T-helper 17 cell (primary cell): Measurements from ENCODE around the gene SUPT20H. TPM values are rescaled to one million over a fixed set of nuclear protein-coding genes. Genes with fewer than 3 reads are reported as not detected.

Experiments used
- ATAC-seq: fragments of 150-1000 bp; cut with Tn5 transposase; 2 replicates; pipeline ENCODE4 v1.10.0; 2021; ENCODE audit warnings: mild to moderate bottlenecking, moderate library complexity
- DNase-seq, 3 donors: peaks; one replicate each; pipeline versions ENCODE4 v3.0.0 to v3.0.0-alpha.2; 2020 to 2021
- H3K9me3 ChIP-seq: one replicate; pipeline ENCODE4 v1.7.0; 2013; ENCODE audit warnings: low read length, mild to moderate bottlenecking; ENCODE audit not compliant: control insufficient read depth, poor library complexity, severe bottlenecking
- H3K27ac Mint-ChIP-seq: one replicate; pipeline ENCODE4 v1.8.0; 2022; ENCODE audit warnings: mild to moderate bottlenecking, moderate library complexity, mixed read lengths
- H3K27me3 Mint-ChIP-seq: one replicate; pipeline ENCODE4 v1.8.0; 2022; ENCODE audit warnings: mixed read lengths
- H3K36me3 Mint-ChIP-seq: one replicate; pipeline ENCODE4 v1.8.0; 2022; ENCODE audit warnings: low read depth, mixed read lengths
- H3K4me1 Mint-ChIP-seq: one replicate; pipeline ENCODE4 v1.8.0; 2022; ENCODE audit warnings: mild to moderate bottlenecking, mixed read lengths
- H3K4me3 Mint-ChIP-seq: one replicate; pipeline ENCODE4 v1.8.0; 2022; ENCODE audit warnings: mild to moderate bottlenecking, moderate library complexity, mixed read lengths
- total RNA-seq, 4 donors: library from RNA in 2 of 4; stranded (reverse) in 2 of 4; gene quantifications; one replicate each; pipeline ENCODE4 v1.2.3 and lab custom pipeline; 2022 to 2026

Gene SUPT20H
- total RNA-seq, 2 donors from 2014 or later = 56.4 to 64.3 TPM

DNA sequence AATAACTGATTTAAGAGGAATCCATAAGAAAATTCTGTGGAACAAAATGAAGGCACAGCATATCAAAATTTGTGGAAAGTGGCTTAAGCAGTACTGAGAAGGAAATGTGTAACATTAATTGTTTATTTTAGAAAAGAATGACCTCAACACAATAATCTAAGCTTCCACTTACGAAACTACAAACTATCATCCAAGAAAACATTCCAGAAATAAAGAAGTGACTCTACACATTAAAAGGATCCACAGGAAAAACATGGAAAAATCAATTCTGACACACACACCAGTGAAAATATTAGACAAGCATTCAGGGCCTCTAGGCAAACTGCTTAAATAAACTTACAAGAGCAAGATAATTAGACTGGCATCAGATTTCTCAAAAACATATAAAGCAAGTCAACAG, 44.9 kb downstream of the SUPT20H start:
- ATAC-seq (no peak), DNase-seq (no peak)
- H3K9me3 ChIP-seq = no peaks in the 10 kb centered on the region
- peaks cover 9% of the 10 kb centered on the region for H3K4me1 Mint-ChIP-seq
- peak overlapping the region; percentile 74 for H3K27ac Mint-ChIP-seq
- H3K36me3 Mint-ChIP-seq = peaks cover 7% of the 10 kb centered on the region
- no peak overlapping the region for H3K4me3 Mint-ChIP-seq
- no peaks in the 10 kb centered on the region for H3K27me3 Mint-ChIP-seq

DNA sequence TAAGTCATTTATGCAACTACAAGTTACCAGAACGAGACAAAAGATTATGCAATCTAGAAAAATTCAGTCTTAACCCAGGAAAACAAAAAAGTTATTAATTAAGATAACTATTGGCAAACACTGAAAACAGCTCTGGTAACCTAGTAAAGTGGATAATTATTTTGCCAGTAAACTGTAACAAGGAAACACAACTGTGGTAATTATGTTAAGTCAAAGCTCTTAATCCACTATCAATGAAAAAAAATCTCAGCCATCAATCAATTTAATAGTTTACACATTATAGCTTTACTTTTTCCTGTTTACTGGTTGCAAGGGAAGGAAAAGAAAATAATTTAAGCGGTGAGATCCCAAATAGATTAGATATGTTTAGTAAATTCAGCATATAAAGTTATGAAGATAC, 47.7 kb downstream of the SUPT20H start:
- H3K27ac Mint-ChIP-seq = peak overlapping the region; percentile 75
- no peak overlapping the region for H3K4me3 Mint-ChIP-seq

DNA sequence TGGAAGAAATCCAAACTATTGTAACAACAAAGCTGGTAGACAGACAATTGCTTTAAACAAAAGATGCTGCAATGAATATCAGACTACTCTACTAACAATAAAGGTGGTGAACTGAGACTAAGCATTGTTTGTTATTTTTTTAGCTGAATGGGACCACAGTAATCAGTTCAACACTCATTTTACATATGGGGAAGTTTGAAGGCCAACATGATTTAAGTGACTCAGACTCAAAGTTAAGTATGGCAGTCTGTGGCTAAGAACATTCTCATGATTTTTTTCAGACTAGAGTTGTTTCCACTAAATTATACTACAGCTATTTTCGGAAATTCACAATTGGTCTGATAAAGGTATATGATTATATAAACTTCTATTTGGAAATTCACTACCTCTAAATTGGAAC, 48.5 kb downstream of the SUPT20H start:
- H3K27me3 Mint-ChIP-seq = no peaks in the 10 kb centered on the region
- peak overlapping the region; percentile 75 for H3K27ac Mint-ChIP-seq
- H3K36me3 Mint-ChIP-seq = peaks cover 13% of the 10 kb centered on the region
- no peak for ATAC-seq
- peaks cover 9% of the 10 kb centered on the region for H3K4me1 Mint-ChIP-seq
- H3K9me3 ChIP-seq = no peaks in the 10 kb centered on the region
- DNase-seq = no peak
- H3K4me3 Mint-ChIP-seq = no peak overlapping the region

More for the DNA sequence above, 47.7 kb downstream of the SUPT20H start:
- ATAC-seq (no peak), DNase-seq (no peak)
- H3K4me1 Mint-ChIP-seq = peaks cover 10% of the 10 kb centered on the region
- no peaks in the 10 kb centered on the region for H3K27me3 Mint-ChIP-seq
- H3K9me3 ChIP-seq = no peaks in the 10 kb centered on the region
- peaks cover 13% of the 10 kb centered on the region for H3K36me3 Mint-ChIP-seq

DNA sequence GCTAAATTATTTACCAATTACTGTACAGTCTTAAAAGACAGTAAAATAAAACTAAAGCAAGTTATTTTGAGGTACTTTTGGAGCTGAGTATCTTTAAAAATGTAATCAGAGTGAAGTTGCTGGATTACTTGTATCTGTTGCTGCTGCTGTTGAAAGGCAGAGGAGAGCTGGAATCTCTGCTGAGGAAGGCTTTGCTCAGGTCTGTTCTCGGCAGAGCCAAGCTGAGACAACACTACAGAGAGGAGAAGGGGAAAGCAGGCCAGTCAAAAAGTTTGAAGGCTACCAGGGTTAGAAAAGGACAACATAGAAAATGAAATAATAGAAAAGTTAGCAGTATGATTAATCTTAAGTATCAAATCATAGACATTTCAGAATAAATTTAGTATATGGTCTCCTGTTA, 49.1 kb downstream of the SUPT20H start:
- no peak overlapping the region for H3K4me3 Mint-ChIP-seq
- H3K27me3 Mint-ChIP-seq = no peaks in the 10 kb centered on the region
- no peak for DNase-seq
- H3K9me3 ChIP-seq = no peaks in the 10 kb centered on the region
- H3K27ac Mint-ChIP-seq = peak overlapping the region; percentile 75
- ATAC-seq = no peak
- H3K4me1 Mint-ChIP-seq = peaks cover 9% of the 10 kb centered on the region
- H3K36me3 Mint-ChIP-seq = peaks cover 13% of the 10 kb centered on the region

DNA sequence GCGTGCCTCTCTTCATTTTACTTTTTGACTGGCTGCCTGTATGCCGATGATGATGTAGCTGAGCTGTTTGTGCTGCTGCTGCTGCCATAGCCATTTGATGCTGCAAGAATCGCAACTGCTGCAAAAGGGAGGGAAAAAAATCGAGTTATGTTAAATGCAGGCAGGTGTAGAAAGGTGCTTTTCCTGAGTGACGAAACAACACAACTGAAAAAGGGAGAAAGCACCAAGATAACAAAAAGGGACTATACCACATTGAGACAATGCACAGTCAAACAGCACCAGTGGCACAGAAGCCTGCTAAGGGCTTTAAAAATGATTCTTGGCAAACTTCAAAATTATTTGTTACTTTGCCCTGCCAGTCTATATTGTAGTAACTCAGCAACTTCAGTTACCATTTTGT, 49.8 kb downstream of the SUPT20H start:
- Mint-ChIP-seq H3K4me1 (peaks cover 9% of the 10 kb centered on the region), H3K36me3 (peaks cover 13% of the 10 kb centered on the region), H3K27me3 (no peaks in the 10 kb centered on the region), H3K4me3 (no peak overlapping the region), H3K27ac (no peak overlapping the region)
- no peaks in the 10 kb centered on the region for H3K9me3 ChIP-seq
- ATAC-seq (no peak), DNase-seq (no peak)

DNA sequence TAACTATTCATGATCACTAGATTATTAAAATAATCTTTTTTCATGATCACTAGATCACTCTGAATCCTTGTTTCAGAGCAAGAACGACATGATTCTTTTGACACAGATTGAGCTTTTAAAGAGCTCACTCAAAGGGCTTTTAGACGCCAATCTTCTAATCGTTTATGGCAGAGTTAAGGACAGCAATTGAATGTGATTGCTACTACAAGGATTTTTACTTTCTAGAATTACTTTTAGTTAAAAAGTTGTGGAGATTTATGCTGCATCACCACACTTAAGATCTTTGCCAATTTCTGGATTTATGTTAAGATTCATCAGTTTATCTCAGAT, 57.6 kb downstream of the SUPT20H start:
- Mint-ChIP-seq H3K36me3 (peaks cover 2% of the 10 kb centered on the region), H3K4me3 (no peak overlapping the region), H3K4me1 (peaks cover 32% of the 10 kb centered on the region), H3K27ac (peak overlapping the region; percentile 100), H3K27me3 (no peaks in the 10 kb centered on the region)
- ATAC-seq (no peak), DNase-seq (no peak)
- no peaks in the 10 kb centered on the region for H3K9me3 ChIP-seq

DNA sequence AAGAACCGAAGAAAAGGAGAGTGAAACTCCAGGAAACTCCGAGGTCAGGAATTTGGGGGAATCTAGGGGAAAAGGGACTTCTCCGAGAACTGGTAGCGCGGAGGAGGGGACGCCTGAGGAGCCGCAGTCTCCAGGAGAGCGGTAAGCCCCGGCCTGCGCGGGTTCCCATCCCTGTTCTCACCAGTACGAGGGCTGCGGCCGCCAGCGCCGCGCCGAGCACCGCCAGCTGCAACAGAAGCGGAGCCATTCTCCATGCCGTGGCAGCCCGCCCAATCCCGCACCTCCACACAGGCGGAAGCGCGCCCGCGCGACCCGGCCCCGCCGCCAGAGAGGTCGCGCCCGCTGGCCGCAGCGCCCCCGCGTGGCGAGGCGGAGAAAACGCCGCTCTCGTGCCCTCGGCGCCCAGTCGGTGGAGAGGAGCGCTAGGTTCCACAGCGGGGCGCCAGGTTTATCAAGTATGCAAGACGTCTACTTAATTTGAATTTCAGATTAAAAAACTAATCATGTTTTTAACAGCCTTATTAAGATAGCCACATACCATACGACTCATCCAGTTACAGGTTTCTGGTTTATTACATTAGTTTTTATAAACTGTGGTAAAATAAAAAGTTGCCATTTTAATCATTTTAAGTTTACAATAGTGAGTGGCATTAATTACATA, 60.3 kb downstream of the SUPT20H start, which contains the start of gene ALG5:
ALG5 (minus strand) TSS at position 287 of the 661 bp plus-strand sequence; CDS start at position 247, 40 bp downstream.
- peak within 1 kb of the TSS; percentile 100 for H3K27ac Mint-ChIP-seq
- H3K4me1 Mint-ChIP-seq = peaks cover 39% of the 10 kb centered on the region
- no peaks in the 10 kb centered on the region for H3K27me3 Mint-ChIP-seq
- DNase-seq (peak; percentile 93 to 97 (median 94)), ATAC-seq (peak; percentile 71)
- H3K4me3 Mint-ChIP-seq = peak within 1 kb of the TSS; percentile 99
- no peaks in the 10 kb centered on the region for H3K9me3 ChIP-seq
- peaks cover 5% of the 10 kb centered on the region for H3K36me3 Mint-ChIP-seq

DNA sequence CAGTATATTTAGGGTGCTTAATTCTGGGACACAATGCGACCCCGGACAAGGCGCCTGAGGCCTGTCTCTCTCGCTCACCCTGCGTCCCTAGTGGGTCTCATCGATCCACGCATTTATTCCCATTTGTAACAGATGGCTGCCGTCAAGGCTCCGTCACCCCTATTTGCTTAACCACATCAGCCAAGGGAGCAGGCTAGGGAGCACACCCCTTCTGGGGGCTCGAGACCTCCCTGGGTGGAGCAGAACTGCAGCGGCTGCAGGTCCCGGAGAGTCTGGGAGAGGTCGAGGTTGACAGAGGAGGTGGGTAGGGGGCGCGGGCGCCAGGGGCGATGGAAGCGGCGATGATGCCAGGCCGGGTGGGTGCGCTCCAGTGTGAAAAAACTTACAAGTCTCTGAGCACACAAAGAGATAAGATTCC, 60.9 kb downstream of the SUPT20H start:
- Mint-ChIP-seq H3K27me3 (no peaks in the 10 kb centered on the region), H3K36me3 (peaks cover 5% of the 10 kb centered on the region), H3K4me3 (peak overlapping the region; percentile 99), H3K4me1 (peaks cover 39% of the 10 kb centered on the region), H3K27ac (peak overlapping the region; percentile 100)
- no peaks in the 10 kb centered on the region for H3K9me3 ChIP-seq
- DNase-seq (no peak), ATAC-seq (no peak)

DNA sequence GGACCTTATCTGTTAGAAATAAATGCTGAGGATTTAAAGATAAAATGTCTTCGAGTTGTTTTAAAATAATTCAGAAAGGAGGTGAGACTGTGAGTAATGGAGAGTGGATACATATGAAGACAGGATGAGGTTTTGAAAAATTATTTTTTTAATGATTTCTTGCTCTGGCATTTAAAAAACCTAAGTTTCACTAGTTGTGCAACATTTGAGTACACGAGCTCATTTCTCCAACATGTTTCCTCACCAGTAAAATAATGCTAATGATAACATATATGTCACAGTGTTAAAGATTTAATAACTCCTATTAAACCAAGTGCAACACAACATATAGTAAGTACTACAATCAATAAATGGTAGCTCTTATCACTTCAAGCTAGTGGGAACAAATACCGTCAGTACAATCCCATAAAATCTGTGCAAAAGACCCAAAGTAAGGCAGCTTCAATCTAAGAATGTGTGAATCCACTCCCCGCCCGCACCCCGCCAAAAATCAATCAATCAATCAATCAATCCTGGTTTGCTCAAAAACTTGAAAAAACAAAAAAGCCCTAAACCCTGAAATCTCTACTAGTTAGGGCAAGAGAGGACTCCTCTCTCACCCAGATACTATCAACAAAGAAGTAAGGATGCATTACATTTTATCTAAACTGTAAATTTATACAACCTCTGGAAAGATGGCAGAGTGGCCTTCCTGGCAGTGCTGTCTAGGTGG, 61.6 kb downstream of the SUPT20H start:
- Mint-ChIP-seq H3K27me3 (no peaks in the 10 kb centered on the region), H3K27ac (peak overlapping the region; percentile 100), H3K4me3 (peak overlapping the region; percentile 99), H3K36me3 (peaks cover 5% of the 10 kb centered on the region), H3K4me1 (peaks cover 39% of the 10 kb centered on the region)
- ATAC-seq (no peak), DNase-seq (no peak)
- H3K9me3 ChIP-seq = no peaks in the 10 kb centered on the region

DNA sequence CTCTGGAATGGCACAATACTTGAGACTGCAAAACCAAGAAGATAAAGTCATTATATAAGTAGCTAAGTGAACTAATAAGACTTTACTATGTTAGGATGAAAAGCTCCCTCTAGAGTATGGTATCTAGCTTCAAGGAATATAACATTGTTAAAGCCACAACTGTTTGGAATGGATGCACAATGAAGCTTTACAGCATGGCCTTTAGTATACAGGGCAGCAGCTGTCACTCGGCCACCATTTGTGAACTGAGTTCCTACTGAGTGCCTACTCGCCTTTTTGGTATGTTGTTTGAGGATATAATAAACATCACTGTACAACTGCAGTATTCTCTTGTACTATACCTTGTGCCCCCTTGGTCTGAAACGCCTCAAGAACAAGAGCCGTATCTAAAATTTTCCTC, 67.1 kb downstream of the SUPT20H start:
- ATAC-seq = no peak
- no peak for DNase-seq
- peaks cover 15% of the 10 kb centered on the region for H3K36me3 Mint-ChIP-seq
- H3K27me3 Mint-ChIP-seq = no peaks in the 10 kb centered on the region
- no peak overlapping the region for H3K4me3 Mint-ChIP-seq
- H3K9me3 ChIP-seq = no peaks in the 10 kb centered on the region
- H3K4me1 Mint-ChIP-seq = peaks cover 20% of the 10 kb centered on the region
- no peak overlapping the region for H3K27ac Mint-ChIP-seq

DNA sequence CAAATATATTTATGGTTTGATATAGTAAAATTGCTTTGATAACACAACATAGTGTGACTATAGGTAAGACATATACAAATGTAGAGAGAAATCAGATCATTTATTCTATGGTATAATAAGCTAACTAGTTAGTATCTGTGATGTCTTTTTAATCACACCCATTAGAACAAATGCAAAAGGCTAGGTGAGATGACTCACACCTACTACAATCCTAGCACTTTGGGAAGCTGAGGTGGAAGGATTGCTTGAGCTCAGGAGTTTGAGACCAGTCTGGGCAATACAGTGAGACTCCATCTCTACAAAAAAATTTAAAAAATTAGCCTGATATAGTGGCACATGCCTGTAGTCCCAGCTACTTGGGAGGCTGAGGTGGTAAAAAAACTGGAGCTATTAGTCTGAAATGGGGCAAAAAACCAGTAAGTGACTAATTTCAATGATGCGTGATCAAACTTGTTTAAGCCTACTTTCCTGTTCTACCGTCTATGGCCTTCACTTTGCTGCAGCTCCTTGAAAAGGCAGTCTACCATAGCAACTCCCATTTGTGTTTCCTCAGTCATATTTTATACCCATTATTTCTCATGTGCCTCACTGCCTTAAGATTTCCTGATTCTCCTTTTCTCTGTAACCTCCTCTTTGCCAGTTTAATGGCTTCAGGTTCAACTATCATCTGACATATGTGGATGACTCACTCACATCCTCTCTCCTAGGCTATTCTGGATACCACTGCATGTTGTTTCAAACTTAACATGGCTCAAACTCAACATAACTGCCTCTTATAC, 72.8 kb downstream of the SUPT20H start:
- H3K4me1 Mint-ChIP-seq = peaks cover 13% of the 10 kb centered on the region
- no peaks in the 10 kb centered on the region for H3K9me3 ChIP-seq
- H3K27me3 Mint-ChIP-seq = no peaks in the 10 kb centered on the region
- ATAC-seq (no peak), DNase-seq (no peak)
- no peak overlapping the region for H3K27ac Mint-ChIP-seq
- peaks cover 20% of the 10 kb centered on the region for H3K36me3 Mint-ChIP-seq
- no peak overlapping the region for H3K4me3 Mint-ChIP-seq

DNA sequence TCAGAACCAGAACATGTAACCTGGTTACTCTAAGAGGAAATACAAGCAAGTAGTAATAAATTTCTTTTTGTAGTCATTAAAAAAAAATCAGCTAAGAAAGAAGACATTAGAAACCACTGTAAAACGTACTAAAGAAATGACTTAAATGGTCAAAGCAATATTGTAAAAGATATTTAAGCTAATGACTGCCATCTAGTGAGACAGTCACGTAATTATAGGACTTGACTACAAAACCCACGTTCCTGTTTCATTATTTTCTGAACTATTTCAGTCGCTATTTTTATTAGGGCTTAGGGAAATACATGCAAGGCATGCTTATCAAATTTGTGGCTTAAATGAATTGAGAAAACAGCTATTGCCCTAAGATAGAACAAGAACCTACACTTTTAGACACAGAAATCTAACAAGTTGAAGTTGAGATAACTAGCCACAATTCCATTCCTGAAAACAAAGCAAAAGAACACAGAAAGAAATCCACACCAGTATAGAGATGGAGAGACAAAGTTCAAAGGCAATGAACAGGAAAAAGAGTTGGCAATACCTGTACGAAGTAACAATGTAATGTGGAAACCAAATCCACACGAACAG, 78.2 kb downstream of the SUPT20H start:
- H3K4me1 Mint-ChIP-seq = peaks cover 5% of the 10 kb centered on the region
- peaks cover 4% of the 10 kb centered on the region for H3K36me3 Mint-ChIP-seq
- H3K4me3 Mint-ChIP-seq = no peak overlapping the region
- peak overlapping the region; percentile 16 for H3K27ac Mint-ChIP-seq
- no peak for DNase-seq
- no peaks in the 10 kb centered on the region for H3K9me3 ChIP-seq
- no peaks in the 10 kb centered on the region for H3K27me3 Mint-ChIP-seq
- ATAC-seq = peak; percentile 48
